ENCODE measurements around the gene MPHOSPH8.

- TF ChIP-seq CTCF (IDR thresholded peaks at IDR 0.05) (no peak), USF1 (CRISPR knock-in tag; IDR thresholded peaks at IDR 0.05) (no peak), SMAD4 (CRISPR knock-in tag; IDR thresholded peaks at IDR 0.05) (no peak), CREB1 (CRISPR knock-in tag; IDR thresholded peaks at IDR 0.05) (no peak), SOX15 (CRISPR knock-in tag; IDR thresholded peaks at IDR 0.05) (no peak), SP1 (CRISPR knock-in tag; conservative IDR thresholded peaks at IDR 0.05) (no peak), ESRRA (CRISPR knock-in tag; IDR thresholded peaks at IDR 0.05; ENCODE audit: borderline replicate concordance) (no peak), STAT6 (CRISPR knock-in tag; conservative IDR thresholded peaks at IDR 0.05; ENCODE audit: low read depth) (no peak), ZNF423 (CRISPR knock-in tag; IDR thresholded peaks at IDR 0.05) (no peak), USF2 (CRISPR knock-in tag; IDR thresholded peaks at IDR 0.05) (no peak), ZNF396 (CRISPR knock-in tag; IDR thresholded peaks at IDR 0.05; ENCODE audit: borderline replicate concordance) (no peak)
Measured at GRCh38 chr13:19695829-19696228, 62.4 kb downstream of the MPHOSPH8 start.
